ENCODE results near the gene FOXK2.
"Not testable (repeated sequence)": the region's sequence is repeated elsewhere in the genome, so short reads cannot be mapped to it uniquely, and the experiment has no call there.

FOXK2 gene

GRCh38 chr17:82560252-82560642, 40.7 kb downstream of the FOXK2 start:
- Histone ChIP-seq H2BK120ac (ENCODE audit: low read depth, low read length) (no peak overlapping the region), H4K5ac (ENCODE audit: low read length) (no peak overlapping the region), H3K79me2 (ENCODE audit: control insufficient read depth, insufficient read depth, low read length) (peaks cover 64% of the 10 kb centered on the region), H4K8ac (ENCODE audit: low read depth, low read length) (no peak overlapping the region), H3K27me3 (ENCODE audit: insufficient read depth, low read length, poor library complexity) (no peaks in the 10 kb centered on the region), H3K27ac (ENCODE audit: low read depth, low read length) (no peak overlapping the region), H3K4me1 (ENCODE audit: control insufficient read depth, low read depth, low read length) (no peaks in the 10 kb centered on the region), H3K23ac (ENCODE audit: low read length) (peak overlapping the region; percentile 45), H2BK15ac (replicated peaks; ENCODE audit: low read depth) (no peak overlapping the region), H3K79me1 (ENCODE audit: low read length) (peaks cover 15% of the 10 kb centered on the region), H3K4ac (ENCODE audit: low read depth, low read length) (no peak overlapping the region), H3K4me2 (ENCODE audit: low read length) (no peak overlapping the region), H2BK5ac (ENCODE audit: low read length) (no peak overlapping the region), H3K56ac (ENCODE audit: low read length) (no peak overlapping the region), H3K18ac (ENCODE audit: low read length) (no peak overlapping the region), H3K9ac (ENCODE audit: low read length) (no peak overlapping the region), H2AK5ac (ENCODE audit: low read length) (no peak overlapping the region), H3K4me3 (ENCODE audit: low read length) (no peak overlapping the region), H3K36me3 (ENCODE audit: control insufficient read depth, insufficient read depth, low read length) (no peaks in the 10 kb centered on the region)
- no CpG with 5 or more reads among the region's 15 CpGs for WGBS (ENCODE audit: extremely low coverage, insufficient coverage, low lambda C conversion rate)
- DNase-seq, result no peak

- no peaks in the 10 kb centered on the region for H3K4me1 ChIP-seq (ENCODE audit: control insufficient read depth, low read depth, low read length)
- H2AK5ac ChIP-seq (ENCODE audit: low read length), result no peak overlapping the region
- H2BK120ac ChIP-seq (ENCODE audit: low read depth, low read length), result no peak overlapping the region
- H3K27me3 ChIP-seq (ENCODE audit: insufficient read depth, low read length, poor library complexity), result no peaks in the 10 kb centered on the region
- no peak overlapping the region for H3K27ac ChIP-seq (ENCODE audit: low read depth, low read length)
- H3K79me2 ChIP-seq (ENCODE audit: control insufficient read depth, insufficient read depth, low read length), result peaks cover 61% of the 10 kb centered on the region
- H2BK15ac ChIP-seq (replicated peaks; ENCODE audit: low read depth), result no peak overlapping the region
- H3K18ac ChIP-seq (ENCODE audit: low read length), result no peak overlapping the region
- H4K8ac ChIP-seq (ENCODE audit: low read depth, low read length), result no peak overlapping the region
- no peak overlapping the region for H3K4me2 ChIP-seq (ENCODE audit: low read length)
- no peaks in the 10 kb centered on the region for H3K36me3 ChIP-seq (ENCODE audit: control insufficient read depth, insufficient read depth, low read length)
- no peak for DNase-seq
- no peak overlapping the region for H3K4me3 ChIP-seq (ENCODE audit: low read length)
- no peak overlapping the region for H3K56ac ChIP-seq (ENCODE audit: low read length)
- H2BK5ac ChIP-seq (ENCODE audit: low read length), result no peak overlapping the region
- H3K4ac ChIP-seq (ENCODE audit: low read depth, low read length), result no peak overlapping the region
- no CpG with 5 or more reads among the region's 9 CpGs for WGBS (ENCODE audit: extremely low coverage, insufficient coverage, low lambda C conversion rate)
- no peak overlapping the region for H3K23ac ChIP-seq (ENCODE audit: low read length)
- no peak overlapping the region for H4K5ac ChIP-seq (ENCODE audit: low read length)
- peaks cover 15% of the 10 kb centered on the region for H3K79me1 ChIP-seq (ENCODE audit: low read length)
- no peak overlapping the region for H3K9ac ChIP-seq (ENCODE audit: low read length)
Observed at GRCh38 chr17:82560802-82561428, 41.4 kb downstream of the FOXK2 start.

- Histone ChIP-seq H2BK5ac (ENCODE audit: low read length) (no peak overlapping the region), H3K18ac (ENCODE audit: low read length) (no peak overlapping the region), H3K4me1 (ENCODE audit: control insufficient read depth, low read depth, low read length) (no peaks in the 10 kb centered on the region), H4K8ac (ENCODE audit: low read depth, low read length) (no peak overlapping the region), H4K5ac (ENCODE audit: low read length) (no peak overlapping the region), H3K4ac (ENCODE audit: low read depth, low read length) (no peak overlapping the region), H2BK15ac (replicated peaks; ENCODE audit: low read depth) (no peak overlapping the region), H3K9ac (ENCODE audit: low read length) (no peak overlapping the region), H3K23ac (ENCODE audit: low read length) (no peak overlapping the region), H3K4me3 (ENCODE audit: low read length) (no peak overlapping the region), H3K27ac (ENCODE audit: low read depth, low read length) (no peak overlapping the region), H2AK5ac (ENCODE audit: low read length) (no peak overlapping the region), H3K4me2 (ENCODE audit: low read length) (no peak overlapping the region), H3K27me3 (ENCODE audit: insufficient read depth, low read length, poor library complexity) (no peaks in the 10 kb centered on the region), H2BK120ac (ENCODE audit: low read depth, low read length) (no peak overlapping the region), H3K56ac (ENCODE audit: low read length) (no peak overlapping the region), H3K36me3 (ENCODE audit: control insufficient read depth, insufficient read depth, low read length) (peaks cover 3% of the 10 kb centered on the region), H3K79me1 (ENCODE audit: low read length) (peaks cover 19% of the 10 kb centered on the region), H3K79me2 (ENCODE audit: control insufficient read depth, insufficient read depth, low read length) (peaks cover 59% of the 10 kb centered on the region)
- no peak for DNase-seq
- no CpG with 5 or more reads among the region's 31 CpGs for WGBS (ENCODE audit: extremely low coverage, insufficient coverage, low lambda C conversion rate)
Observed at GRCh38 chr17:82561429-82562035, 42.0 kb downstream of the FOXK2 start.

- H3K9ac ChIP-seq (ENCODE audit: low read length); H3K18ac ChIP-seq (ENCODE audit: low read length); H2AK5ac ChIP-seq (ENCODE audit: low read length); H2BK120ac ChIP-seq (ENCODE audit: low read depth, low read length); H3K27me3 ChIP-seq (ENCODE audit: insufficient read depth, low read length, poor library complexity); H3K4me3 ChIP-seq (ENCODE audit: low read length); H3K36me3 ChIP-seq (ENCODE audit: control insufficient read depth, insufficient read depth, low read length); DNase-seq; H3K4me2 ChIP-seq (ENCODE audit: low read length); H3K4ac ChIP-seq (ENCODE audit: low read depth, low read length); H4K8ac ChIP-seq (ENCODE audit: low read depth, low read length); H3K23ac ChIP-seq (ENCODE audit: low read length); H3K4me1 ChIP-seq (ENCODE audit: control insufficient read depth, low read depth, low read length); H4K5ac ChIP-seq (ENCODE audit: low read length); H2BK5ac ChIP-seq (ENCODE audit: low read length); H3K27ac ChIP-seq (ENCODE audit: low read depth, low read length); H3K56ac ChIP-seq (ENCODE audit: low read length); H2BK15ac ChIP-seq (replicated peaks; ENCODE audit: low read depth): not testable (repeated sequence)
- peaks cover 24% of the 10 kb centered on the region for H3K79me1 ChIP-seq (ENCODE audit: low read length)
- WGBS (ENCODE audit: extremely low coverage, insufficient coverage, low lambda C conversion rate), result no CpG with 5 or more reads among the region's 7 CpGs
- peaks cover 54% of the 10 kb centered on the region for H3K79me2 ChIP-seq (ENCODE audit: control insufficient read depth, insufficient read depth, low read length)
Observed at GRCh38 chr17:82562718-82563220, 43.2 kb downstream of the FOXK2 start.

- no peaks in the 10 kb centered on the region for H3K27me3 ChIP-seq (ENCODE audit: insufficient read depth, low read length, poor library complexity)
- no peak overlapping the region for H3K23ac ChIP-seq (ENCODE audit: low read length)
- H3K79me2 ChIP-seq (ENCODE audit: control insufficient read depth, insufficient read depth, low read length), result peaks cover 53% of the 10 kb centered on the region
- no peak for DNase-seq
- no peaks in the 10 kb centered on the region for H3K4me1 ChIP-seq (ENCODE audit: control insufficient read depth, low read depth, low read length)
- H3K9ac ChIP-seq (ENCODE audit: low read length), result no peak overlapping the region
- peaks cover 23% of the 10 kb centered on the region for H3K79me1 ChIP-seq (ENCODE audit: low read length)
- no peak overlapping the region for H4K8ac ChIP-seq (ENCODE audit: low read depth, low read length)
- H2BK15ac ChIP-seq (replicated peaks; ENCODE audit: low read depth), result no peak overlapping the region
- no peak overlapping the region for H2BK5ac ChIP-seq (ENCODE audit: low read length)
- peaks cover 5% of the 10 kb centered on the region for H3K36me3 ChIP-seq (ENCODE audit: control insufficient read depth, insufficient read depth, low read length)
- no peak overlapping the region for H3K27ac ChIP-seq (ENCODE audit: low read depth, low read length)
- whole genome bisulfite sequencing (ENCODE audit: extremely low coverage, insufficient coverage, low lambda C conversion rate), result no CpG with 5 or more reads among the region's 9 CpGs
- no peak overlapping the region for H3K4me3 ChIP-seq (ENCODE audit: low read length)
- H3K4ac ChIP-seq (ENCODE audit: low read depth, low read length), result no peak overlapping the region
- no peak overlapping the region for H2AK5ac ChIP-seq (ENCODE audit: low read length)
- H3K18ac ChIP-seq (ENCODE audit: low read length), result no peak overlapping the region
- H3K56ac ChIP-seq (ENCODE audit: low read length), result no peak overlapping the region
- H4K5ac ChIP-seq (ENCODE audit: low read length), result no peak overlapping the region
- H3K4me2 ChIP-seq (ENCODE audit: low read length), result no peak overlapping the region
- H2BK120ac ChIP-seq (ENCODE audit: low read depth, low read length), result no peak overlapping the region
Observed at GRCh38 chr17:82563318-82563717, 43.8 kb downstream of the FOXK2 start.

Measured in mesendoderm (in vitro differentiated cells).